Activated CD4-positive, alpha-beta T cell treated with anti-CD3 and anti-CD28 coated beads, Interleukin-2, Interleukin-4, amounts not matched to agents 100 ng/mL and 50 ng/mL, durations not matched to agents 16 hours and 8 hours (primary cell): ENCODE results near the gene ARHGEF16.

Experiments
- DNase-seq: peaks from one replicate; pipeline ENCODE4 v3.0.0-alpha.2; 2020; ENCODE audit warnings: low spot score

ARHGEF16 gene

DNA sequence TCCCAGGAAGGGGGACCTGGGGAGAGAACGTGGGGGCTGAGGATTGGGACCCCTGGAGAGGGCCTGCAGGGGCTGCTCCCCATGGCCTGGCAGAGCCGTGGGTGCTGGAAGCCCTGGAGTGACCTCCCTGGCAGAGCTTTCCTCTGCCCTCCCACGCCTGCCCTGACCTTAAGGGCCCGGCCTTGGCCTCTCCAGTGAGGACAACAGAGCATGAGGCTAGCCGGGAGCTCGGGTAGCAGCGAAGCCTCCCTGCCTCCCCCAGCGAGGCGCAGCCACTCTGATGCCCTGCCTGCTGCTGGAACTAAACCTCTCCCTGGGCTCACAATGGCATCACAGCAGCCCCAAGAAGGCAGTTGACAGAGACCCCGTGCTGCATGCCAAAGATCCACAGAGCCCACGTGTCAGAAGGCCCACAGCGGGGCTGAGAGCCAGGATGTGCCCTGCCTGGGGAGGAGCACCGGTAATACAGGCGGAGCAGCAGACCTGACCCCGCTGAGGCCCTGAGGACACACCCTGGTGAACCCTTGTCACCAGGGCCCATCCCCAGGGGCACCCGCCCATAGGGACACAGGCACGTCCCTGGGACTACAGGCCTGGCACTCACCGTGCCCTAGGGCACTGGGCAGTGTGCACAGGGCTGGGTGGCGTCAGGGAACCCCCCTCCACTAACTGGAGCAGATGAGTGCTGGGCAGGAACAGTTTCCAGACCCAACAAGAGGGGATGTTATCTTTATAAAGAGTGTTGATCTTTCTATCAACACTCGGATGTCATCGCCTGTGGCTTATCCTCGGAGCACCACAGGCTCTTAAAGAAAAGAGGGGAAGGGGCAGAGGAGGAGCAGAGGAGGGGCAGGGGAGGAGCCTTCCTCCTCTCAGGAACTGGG, 48.4 kb downstream of the ARHGEF16 start:
- no peak for DNase-seq

DNA sequence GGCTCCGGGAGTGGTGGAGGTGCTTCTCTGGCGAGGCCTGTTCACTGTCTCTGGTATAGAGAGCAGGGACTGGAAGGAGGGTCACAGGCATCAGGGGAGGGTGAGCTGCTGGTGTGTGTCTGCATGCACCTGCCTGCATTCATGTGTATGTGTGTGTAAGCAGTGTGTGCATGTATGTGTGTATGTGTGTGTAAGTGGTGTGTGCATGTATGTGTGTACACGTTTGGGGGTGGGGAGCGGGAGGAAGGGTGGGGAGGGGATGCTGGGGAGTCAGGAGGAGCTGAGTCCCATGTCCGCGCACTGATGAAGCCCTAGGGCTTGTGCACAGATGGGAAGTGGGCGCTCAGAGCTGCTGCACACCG, 49.0 kb downstream of the ARHGEF16 start:
- no peak for DNase-seq

DNA sequence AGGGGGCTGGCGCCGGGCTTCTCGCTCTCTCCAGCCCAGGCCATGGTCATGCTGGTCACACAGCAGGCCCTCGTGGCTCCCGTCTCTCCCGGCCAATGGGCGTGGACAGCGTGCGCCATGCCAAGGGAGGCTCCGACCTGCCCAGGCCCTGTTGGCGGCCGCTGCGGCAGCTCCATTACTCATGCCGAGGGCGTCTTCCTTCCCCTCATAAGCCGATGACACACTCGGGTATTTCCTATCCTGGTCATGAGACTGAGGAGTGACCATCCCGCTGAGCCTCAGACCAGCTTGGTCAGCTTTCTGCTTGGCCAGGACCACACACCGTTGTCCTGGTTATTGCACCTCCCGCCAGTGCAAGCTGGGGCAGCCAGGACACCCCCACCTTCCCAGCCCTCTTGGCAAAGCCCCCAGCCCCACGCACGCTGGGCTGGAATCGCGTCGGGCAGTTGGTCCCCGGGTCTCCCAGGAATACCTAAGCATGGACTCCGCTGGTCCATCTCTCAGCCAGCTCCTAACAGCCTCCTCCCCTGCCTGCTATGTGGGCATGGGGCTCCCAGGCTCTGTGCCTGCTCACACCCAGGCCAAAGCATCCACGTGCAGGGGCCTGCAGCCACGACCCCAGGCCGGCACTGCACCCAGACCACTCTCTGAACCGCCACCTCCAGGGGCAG, 49.8 kb downstream of the ARHGEF16 start:
- no peak for DNase-seq

DNA sequence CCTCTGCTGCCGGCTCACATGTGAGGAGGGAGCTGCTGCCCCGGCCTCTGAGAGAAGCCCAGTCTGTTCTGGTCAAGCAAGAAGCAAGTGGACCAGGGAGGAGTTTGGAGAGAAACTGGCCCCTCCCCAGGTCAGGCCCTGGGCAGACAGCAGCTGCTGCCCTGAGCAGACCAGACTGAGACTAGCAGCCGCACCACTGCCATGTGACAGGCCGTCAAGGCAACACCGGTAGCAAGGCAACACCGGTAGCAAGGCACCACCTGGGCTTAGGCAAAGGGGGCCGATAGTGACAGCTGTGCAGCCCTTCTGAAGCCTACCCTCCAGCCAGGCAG, 50.3 kb downstream of the ARHGEF16 start:
- no peak for DNase-seq

DNA sequence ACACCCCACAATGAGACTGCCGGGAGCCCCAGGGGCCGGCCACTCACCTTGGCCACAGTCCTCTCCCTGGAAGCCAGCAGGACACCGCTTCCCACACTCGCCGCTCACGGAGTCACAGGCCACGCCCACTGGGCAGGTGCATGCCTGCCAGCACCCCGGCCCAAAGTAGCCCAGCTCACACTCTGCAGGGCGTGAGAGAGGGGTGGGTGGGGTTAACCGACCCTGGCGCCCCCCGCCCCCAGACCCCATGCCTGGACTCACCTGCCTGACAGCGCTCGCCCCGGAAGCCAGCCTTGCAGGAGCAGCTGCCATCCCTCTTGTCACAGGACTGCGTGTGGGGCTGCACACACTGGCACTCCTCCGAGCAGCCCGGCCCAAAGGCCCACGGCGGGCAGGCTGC, 50.7 kb downstream of the ARHGEF16 start:
- DNase-seq = no peak

DNA sequence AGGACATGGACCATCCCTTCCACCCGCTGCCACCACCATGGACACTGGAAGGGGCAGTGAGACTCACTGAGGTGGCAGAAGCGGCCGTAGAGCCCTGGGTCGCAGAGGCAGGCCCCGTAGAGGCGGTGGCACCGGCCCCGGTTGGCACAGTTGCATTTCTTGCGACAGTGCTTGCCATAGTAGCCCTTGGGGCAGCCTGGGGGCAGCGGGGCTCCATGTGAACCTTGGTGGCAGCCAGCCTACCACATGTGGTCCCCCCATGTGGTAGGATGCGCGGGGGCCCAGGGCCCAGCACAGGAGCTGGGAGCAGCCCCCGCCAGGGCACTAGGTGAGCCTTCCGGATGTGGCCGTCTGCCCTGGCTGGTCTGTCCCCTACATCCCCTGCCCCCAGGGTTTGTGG, 51.6 kb downstream of the ARHGEF16 start:
- no peak for DNase-seq

DNA sequence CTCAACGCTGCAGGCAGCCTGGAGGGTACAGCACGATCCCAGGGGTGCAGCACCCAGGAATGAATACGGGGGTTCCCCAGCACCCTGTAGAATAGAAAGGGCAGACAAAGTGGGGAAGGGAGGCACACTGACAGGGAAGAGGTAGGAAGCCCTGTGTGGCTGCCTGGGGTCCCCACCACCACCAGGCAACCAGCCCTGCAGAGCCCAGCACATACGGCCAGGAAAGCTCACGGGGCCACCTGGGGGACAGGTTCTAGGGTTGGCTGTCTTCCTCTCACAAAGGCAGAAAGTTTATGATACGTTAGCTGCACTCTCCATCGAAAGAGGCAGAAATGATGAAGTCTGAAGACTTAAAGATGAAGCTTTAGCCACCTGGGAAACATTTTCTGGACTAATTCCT, 52.5 kb downstream of the ARHGEF16 start:
- DNase-seq = no peak

DNA sequence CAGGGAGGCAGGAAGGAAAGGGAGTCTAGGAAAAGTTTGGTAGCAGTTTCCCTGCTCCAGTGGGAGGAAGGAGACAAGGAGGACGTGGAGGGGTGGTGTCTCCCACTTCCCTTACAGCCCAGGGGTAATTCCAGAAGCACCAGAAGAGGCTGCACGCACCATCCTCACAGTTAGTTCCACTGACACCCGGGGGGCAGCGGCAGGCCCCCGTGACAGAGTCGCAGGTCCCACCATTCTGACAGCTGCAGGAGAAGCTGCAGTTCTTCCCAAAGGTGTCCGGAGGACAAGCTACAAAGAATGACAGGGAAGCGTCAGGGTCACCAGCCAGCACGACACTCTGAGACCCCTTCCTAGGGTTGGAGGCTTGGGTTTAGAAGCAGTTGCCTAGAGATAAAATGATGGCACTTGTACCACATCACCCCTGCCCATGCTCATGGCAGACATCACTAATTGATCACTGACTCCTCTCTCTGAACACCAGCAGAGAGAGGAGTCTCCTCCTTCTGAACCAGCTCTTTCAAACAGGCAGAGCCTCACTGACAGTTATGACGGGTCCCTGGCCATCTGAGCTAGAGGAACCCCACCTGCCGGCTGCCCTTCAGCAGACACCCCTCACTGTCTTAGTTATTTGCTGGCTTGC, 53.3 kb downstream of the ARHGEF16 start:
- no peak for DNase-seq

DNA sequence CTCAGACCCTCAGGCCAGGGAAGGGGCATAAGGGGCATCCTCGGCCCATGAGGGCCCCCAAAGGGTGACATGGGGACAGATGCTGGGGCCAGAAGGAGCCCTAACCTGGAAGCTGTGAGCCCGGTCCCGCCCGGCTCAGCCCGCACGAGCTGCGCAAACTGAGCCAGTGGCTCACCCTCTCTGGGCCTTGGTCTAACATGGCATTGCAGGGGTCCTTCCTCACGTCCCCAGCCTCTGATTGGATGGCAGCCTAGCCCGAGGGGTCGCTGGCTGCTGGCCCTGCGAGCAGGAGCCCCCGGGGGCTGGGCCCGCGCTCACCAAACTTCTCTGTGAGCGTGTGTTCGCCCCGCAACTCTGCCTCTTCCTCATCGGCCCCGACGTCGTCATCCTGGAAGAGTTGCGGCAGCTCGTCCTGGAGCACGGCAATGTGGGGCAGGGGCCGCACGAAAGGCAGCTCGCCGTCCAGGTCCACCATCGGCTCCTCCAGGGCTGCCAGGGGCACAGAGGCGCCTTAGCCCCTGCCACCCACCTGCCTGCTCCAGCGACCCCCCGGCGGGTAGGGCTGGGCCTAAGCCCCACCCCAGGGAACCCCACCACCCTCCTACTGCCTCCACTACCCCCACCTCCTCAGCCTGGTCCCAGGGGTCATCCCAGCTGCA, 54.4 kb downstream of the ARHGEF16 start:
- no peak for DNase-seq

DNA sequence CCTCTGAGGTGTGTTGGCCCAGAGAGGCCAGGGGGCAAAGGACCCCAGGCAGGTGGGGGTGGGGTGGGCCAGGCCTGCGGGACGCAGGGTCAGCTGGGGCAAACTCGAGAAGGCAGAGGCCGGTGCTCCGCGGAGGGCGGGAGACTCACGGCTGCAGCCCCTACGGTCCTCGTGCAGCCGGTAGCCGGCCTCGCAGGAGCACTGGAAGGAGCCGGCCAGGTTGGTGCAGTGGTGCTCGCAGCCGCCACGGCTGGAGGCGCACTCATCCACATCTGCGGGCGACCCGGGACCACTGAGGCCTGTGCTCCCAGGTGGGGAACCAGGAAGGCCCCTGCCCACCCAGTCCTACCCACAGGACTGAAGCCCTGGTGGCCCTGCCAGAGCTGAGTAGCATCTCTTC, 55.3 kb downstream of the ARHGEF16 start:
- DNase-seq = no peak

DNA sequence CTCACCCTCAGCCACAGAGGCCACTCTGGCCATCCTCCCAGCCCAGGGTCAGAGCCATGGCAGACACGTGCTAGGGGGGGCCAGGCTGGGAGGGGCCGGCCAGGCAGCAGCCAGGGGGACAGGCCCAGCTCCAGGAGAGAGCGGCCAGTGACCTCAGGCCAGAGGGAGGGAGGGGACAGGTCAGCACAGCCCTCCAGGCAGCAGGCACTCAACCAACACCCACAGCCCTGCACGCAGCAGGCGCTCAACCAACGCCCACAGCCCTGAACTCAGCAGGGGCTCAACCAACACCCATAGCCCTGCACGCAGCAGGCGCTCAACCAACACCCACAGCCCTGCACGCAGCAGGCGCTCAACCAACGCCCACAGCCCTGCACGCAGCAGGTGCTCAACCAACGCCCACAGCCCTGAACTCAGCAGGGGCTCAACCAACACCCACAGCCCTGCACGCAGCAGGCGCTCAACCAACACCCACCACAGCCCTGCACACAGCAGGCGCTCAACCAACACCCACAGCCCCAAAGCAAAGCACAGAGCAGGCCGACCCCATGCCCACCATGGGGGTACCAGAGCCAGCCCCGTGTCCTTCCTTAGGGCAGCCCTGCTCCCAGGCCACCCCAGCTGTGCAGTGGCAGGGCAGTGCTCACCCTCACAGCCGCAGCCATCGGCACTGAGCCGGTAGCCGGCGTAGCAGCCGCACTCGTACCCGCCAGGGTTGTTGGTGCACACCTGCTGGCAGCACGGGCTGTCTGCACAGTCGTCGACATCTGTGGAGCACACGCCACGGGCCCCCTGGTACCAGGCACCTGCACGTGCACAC, 55.9 kb downstream of the ARHGEF16 start:
- DNase-seq = no peak

DNA sequence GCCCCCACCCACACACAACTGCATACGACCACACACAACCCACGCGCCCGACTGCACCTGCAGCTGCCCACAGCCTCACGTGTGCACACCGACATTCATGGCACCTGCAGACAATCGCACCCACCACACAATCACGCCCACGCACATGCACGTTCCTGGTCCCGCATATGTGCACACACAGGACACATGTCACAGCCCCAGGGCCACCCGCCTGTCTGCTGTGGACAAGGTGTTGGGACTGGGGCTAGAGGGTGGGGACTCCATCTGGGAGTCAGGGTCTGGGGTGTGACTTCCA, 56.4 kb downstream of the ARHGEF16 start:
- DNase-seq = no peak

DNA sequence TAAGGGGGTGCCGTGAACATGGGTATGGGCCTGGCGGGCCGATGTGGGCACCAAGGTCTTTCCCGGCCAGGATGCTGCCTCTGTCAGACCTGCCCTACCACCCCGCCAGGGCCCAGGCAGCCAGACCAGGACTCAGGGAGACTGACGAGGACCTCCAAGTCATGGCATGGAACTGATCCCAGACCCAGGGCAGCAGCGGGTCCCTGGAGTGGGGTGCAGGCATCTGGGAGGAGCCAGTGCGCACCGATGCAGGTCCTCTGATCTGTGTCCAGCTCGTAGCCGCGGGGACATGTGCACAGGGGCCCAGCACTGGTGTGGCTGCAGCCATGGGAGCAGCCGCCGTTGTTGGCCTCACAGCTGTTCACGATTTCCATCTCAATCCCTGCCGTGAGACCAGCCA, 56.8 kb downstream of the ARHGEF16 start:
- DNase-seq = no peak

DNA sequence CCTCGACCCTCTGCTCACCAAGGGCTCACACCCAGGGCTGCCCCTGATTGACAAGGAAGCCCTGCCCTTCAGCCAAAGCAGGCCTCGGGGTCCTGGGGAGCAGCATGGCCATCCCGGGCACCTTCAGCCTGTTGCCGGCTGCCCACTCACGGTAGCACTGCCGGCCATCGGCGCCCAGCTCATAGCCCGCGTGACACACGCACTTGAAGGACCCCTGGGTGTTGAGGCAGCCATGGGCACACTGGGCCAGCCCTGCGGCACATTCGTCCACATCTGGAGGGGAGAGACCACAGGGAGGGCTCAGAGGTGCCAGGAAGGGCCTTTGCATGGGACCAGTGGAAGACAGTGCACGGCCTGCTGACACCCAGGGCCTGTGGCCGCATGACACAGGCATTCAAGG, 57.4 kb downstream of the ARHGEF16 start:
- DNase-seq = no peak

DNA sequence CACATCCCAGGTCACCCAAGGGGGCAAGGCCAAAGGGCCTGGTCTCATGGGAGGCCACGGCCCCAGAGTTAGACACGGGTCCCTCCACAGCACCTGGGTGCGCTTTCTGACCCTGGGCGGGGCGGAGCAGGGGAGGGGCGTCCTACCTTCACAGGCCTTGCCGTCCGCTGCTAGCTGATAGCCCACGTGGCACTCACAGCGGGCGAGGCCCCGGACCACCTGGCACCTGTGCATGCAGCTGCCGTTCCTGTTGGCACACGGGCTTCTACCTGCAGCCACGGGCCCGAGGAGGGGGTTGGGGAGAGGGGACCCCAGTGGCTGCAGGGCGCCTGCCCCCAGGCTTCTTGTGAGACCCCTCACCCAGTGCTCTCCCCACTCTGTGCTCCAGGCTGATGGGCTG, 59.9 kb downstream of the ARHGEF16 start:
- no peak for DNase-seq

DNA sequence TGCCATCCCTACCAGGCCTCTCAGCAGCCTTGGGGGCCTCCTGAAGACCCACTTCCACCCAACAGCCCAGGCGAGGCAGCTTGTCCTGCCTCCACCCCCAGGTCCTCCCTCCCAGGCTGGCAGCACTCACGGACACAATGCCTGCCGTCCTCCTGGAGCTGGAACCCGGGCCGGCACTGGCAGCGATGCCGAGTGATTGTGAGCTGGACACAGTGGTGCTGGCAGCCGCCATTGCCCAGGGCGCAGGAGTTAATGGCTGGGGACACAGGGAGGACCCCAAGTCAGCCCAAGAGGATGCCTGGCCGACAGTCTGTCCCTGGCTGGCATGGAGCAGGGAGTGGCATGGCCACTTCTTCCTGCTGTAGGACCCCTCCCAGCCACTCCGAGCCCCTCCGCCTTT, 60.8 kb downstream of the ARHGEF16 start:
- no peak for DNase-seq

DNA sequence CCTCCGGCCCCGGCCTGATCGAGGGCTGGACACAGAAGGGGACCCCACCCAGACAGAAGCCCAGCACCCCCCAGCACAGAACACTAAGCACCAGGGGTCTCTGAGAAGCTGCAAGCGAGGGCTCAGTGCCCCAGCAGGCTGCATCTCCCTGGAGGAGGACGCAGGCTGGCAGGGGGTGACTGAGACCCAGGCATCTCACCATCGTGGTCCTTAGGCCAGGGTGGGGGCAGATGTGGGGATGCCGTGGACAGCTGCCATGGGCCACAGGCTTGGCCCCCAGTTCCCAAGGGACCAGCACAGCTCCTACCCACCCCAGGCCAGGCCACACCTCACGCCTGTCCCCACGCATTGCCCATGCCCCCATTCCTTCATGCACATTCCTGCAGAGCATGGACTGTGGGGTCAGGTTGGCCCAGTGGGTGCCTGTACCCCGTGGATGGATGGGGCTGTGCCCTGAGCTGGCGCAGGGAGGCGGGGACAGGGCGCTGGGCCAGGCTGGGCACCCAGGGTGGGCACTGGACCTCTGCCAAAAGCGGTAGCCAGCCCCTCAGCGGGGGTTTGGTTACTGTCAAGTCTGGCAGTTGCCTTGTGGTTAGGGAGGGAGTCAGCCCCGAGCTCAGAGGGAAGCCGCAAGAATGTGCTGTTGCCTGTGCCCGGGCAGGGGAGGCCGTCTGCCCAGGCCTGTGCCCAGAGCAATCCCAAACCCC, 61.5 kb downstream of the ARHGEF16 start:
- DNase-seq = no peak

DNA sequence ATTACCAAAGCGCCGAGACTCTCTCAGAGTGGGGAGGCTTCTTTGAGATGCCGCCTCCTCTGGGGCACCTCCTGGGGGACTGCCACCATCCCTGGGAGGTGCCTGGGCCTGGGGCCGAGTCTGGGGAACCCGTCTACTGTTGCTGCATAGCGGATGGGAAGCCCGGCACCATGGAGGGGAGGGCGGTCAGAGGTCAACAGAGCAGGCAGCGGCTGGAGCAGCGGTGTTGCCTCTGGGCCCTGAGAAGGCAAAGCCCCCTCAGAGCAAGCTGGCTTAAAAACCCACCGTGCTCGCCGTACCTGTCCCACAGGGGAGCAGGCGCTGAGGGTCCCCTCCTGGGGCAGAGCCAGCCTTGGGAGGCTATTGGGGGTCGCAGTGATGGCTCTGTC, 62.0 kb downstream of the ARHGEF16 start:
- DNase-seq = no peak

DNA sequence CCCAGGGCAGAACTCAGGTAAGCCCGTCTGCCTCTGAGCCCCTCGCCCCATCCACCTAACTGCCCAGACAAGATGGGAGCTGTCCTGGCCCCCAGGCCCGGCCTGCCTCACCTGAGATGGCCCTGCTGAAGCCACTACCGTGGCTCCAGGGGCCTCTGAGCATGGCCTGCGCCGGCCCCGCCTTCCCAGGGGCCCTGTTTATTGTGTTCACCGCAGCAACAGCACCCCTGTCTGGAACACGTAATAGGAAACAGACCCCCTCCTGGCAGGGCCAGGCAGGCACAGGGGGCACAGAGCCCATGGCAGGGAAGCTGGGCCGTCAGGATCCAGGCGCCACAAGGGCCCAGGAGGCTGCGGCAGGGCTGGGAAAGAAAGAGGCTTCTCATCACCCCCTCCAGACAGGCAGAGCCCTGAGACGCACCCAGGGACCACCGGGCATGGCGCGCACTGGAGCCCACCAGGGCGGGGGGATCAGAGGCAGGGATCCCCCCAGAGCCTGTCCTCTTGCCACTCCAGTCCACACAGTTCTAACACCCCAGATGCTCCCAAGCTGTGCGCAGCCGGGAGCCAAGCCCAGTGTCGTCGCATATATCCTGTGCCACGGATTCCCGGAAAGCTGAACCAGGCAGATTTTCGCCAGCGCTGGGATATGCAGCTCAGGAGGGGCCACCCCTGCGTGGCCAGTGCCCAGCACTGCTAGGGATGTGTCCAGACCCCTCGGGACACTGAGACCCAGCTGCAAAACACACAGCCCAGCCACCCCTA, 62.6 kb downstream of the ARHGEF16 start:
- DNase-seq = no peak

DNA sequence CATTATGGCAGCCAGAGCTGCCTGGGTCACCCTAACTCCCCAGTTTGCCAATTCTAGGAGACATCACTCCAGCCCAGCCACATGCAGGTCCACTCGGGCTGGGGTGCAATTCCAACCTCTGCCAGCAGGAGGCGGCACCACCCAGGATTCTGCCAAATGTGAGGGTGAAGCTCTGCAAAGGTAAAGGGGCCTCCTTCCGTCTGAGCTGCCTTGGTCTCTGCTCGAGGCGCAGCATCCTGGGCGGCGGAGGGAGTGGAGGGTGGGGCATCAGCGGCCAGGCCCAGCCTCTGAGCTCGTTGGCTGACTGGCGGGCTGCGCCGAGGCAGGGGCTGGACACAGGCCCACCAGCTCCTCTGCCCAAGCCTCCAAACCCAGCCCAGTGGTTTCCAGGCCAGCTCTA, 63.8 kb downstream of the ARHGEF16 start:
- DNase-seq = no peak

DNA sequence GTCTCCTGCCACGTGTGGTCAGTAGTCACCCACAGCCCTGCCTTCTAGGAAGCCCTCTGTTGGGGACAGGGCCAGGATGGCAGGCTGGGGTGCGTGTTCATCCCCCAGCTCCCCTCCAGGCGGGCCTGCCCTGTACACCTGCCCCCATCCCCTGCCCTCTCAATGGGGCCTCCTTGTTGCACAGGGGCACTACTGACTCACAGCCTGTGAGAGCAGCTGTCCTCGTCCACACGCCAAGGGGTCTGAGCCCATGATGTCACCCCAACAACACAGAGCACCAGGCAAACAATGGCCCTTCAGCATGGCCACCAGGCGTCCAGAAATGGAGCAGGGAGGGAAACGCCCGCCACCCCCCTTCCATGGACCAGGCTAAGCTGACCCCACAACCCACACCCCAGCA, 64.3 kb downstream of the ARHGEF16 start:
- DNase-seq = no peak
